ENCODE measurements around the gene FAU. TPM values are rescaled to one million over a fixed set of nuclear protein-coding genes. Genes with fewer than 3 reads are reported as not detected.

FAU gene
- total RNA-seq, 1 donor from 2014 or later = 1,020 TPM

DNA sequence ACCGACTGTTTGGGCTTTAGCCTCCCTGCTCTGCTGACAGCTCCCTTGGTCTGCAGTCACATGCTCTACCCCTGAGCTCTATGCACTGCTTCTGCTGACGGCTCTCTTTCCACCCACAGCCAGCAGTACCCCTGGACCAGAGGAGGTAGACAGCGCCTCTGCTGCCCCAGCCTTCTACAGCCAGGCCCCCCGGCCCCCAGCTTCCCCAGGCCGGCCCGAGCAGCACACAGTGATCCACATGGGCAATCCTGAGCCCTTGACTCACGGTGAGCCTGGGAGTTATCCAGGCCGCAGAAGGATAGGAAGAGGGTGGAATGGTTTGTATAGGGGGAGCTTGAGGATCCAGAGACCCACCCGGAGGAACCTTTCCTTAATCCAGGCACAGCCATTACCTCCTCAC, 35.1 kb downstream of the FAU start:
- peaks cover 29% of the 10 kb centered on the region for H3K36me3 Mint-ChIP-seq (ENCODE audit: low read depth)
- intact Hi-C loops (cut with micrococcal nuclease) = no loop called here
- DNase-seq (ENCODE audit: low spot score) = no peak
- H3K27me3 Mint-ChIP-seq (ENCODE audit: insufficient read depth) = no peaks in the 10 kb centered on the region
- peaks cover 41% of the 10 kb centered on the region for H3K4me1 Mint-ChIP-seq (ENCODE audit: low read depth)
- H3K27ac Mint-ChIP-seq = no peak overlapping the region
- no peaks in the 10 kb centered on the region for H3K9me3 Mint-ChIP-seq
- H3K4me3 Mint-ChIP-seq = peak overlapping the region; percentile 39

DNA sequence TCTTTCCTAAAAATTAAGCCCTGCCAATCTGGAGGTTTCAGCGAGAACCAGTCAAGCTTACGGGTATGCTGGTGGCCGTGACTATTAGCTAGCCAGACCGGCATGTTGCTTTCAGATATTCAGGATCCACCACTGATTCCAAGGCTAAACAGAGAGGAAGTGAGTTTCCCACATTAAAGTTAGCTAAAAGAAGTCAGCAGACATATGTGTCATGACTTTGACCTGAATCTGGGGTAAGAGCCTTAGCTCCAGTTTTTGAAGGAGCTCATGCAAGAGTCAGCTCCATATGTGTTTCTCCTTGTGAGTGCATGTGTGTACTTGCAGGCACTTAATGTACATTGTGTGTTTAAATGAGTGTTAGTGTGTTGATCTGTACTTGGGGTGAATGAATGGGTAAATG, 36.5 kb downstream of the FAU start:
- no peaks in the 10 kb centered on the region for H3K9me3 Mint-ChIP-seq
- peaks cover 38% of the 10 kb centered on the region for H3K36me3 Mint-ChIP-seq (ENCODE audit: low read depth)

DNA sequence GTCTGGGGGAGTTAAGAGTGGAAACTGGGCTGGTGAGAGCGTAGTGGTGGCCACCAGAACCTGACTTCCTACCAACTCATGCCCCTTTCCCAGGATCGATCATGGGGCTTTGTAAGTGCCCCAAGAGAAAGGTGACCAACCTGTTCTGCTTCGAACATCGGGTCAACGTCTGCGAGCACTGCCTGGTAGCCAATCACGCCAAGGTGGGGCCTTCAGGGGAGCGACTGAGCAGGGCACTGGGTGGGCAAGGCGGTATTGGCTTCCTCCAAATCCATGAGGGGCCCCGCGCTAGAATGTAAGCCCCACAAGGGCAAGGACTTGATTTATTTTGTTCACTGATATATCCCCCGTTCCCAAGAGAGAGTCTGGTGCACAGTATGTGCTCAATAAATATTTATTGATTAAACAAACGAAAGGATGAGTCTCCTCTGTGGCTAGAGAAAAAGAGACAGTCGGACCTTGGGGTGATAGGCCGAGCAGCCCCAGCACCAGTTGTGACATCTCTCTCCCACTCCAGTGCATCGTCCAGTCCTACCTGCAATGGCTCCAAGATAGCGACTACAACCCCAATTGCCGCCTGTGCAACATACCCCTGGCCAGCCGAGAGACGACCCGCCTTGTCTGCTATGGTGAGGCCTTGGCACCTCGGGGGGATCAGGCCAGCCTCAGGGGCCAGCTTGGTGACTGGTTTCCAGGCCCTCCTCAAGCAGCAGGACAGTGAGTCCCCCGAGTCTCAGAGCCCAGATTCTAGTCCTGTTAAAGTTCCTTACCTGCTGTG, 37.1 kb downstream of the FAU start:
- H3K27ac Mint-ChIP-seq = peak overlapping the region; percentile 97
- H3K36me3 Mint-ChIP-seq (ENCODE audit: low read depth) = peaks cover 40% of the 10 kb centered on the region
- intact Hi-C loops (cut with micrococcal nuclease) = loop anchor here (1.0 kb wide), 12 partner anchors 12 to 274 kb away; partner anchors contain the start of genes ATG2A, EHD1, FAU and MEN1
- H3K27me3 Mint-ChIP-seq (ENCODE audit: insufficient read depth) = no peaks in the 10 kb centered on the region
- DNase-seq (ENCODE audit: low spot score) = no peak
- H3K9me3 Mint-ChIP-seq = no peaks in the 10 kb centered on the region
- peaks cover 56% of the 10 kb centered on the region for H3K4me1 Mint-ChIP-seq (ENCODE audit: low read depth)
- H3K4me3 Mint-ChIP-seq = peak overlapping the region; percentile 98

More for the DNA sequence above, 36.5 kb downstream of the FAU start:
- H3K4me1 Mint-ChIP-seq (ENCODE audit: low read depth) = peaks cover 53% of the 10 kb centered on the region
- H3K27me3 Mint-ChIP-seq (ENCODE audit: insufficient read depth) = no peaks in the 10 kb centered on the region
- peak overlapping the region; percentile 20 for H3K27ac Mint-ChIP-seq
- intact Hi-C loops (cut with micrococcal nuclease) = no loop called here
- no peak for DNase-seq (ENCODE audit: low spot score)
- peak overlapping the region; percentile 98 for H3K4me3 Mint-ChIP-seq

DNA sequence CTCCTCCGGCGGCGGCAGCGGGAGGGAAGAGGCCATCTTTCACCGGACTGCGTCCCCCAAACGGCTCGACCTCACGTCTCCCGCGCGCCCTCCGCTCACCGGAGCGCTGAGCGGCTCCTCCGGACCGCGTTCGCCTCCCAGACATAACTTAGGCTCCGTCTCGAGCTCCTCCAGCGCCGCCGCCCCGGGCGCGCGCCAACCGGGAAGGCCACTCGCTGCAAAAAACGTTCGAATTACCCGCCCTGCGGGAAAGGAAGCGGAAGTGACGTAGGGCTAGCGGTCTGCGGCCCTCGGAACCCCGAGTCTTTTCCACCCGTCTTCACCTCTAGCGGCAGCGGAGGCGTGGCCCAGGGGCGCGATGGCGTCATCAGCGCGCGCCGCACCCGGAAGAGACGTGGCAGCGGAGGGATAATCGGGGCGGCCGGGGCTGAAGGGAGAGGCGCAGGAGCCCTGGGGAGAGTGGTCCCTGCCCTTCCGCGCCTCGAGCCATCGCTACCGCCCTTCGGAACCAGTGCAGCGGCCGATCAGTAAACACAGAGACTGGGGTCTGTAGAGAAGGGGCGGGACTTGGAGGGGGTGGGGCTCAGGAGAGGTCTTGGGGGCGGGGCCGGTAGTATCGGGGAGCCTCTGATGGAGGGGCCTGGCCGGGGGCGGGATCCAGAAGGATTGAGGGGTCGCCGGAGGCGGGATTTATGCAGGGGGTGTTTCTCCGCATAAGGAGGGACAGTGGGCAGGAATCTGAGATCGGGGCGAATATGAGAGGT, 37.9 kb downstream of the FAU start, which contains the start of the genes CDCA5 and ZFPL1:
Gene CDCA5, minus strand, starts transcription at position 207 of the 764 bp plus-strand sequence. Its CDS starts 62 bp downstream, at position 145.
Gene ZFPL1, plus strand, starts transcription at position 389 of the 764 bp plus-strand sequence. CDS start 477 bp downstream, outside the sequence.
- H3K9me3 Mint-ChIP-seq = no peaks in the 10 kb centered on the region
- intact Hi-C loops (cut with micrococcal nuclease) = loop anchor here (1.0 kb wide), 12 partner anchors 12 to 274 kb away; partner anchors contain the start of genes ATG2A, EHD1, FAU and MEN1
- H3K4me3 Mint-ChIP-seq = peak within 1 kb of the TSS; percentile 98
- DNase-seq (ENCODE audit: low spot score) = peak; percentile 96
- H3K36me3 Mint-ChIP-seq (ENCODE audit: low read depth) = peaks cover 34% of the 10 kb centered on the region
- H3K4me1 Mint-ChIP-seq (ENCODE audit: low read depth) = peaks cover 59% of the 10 kb centered on the region
- no peaks in the 10 kb centered on the region for H3K27me3 Mint-ChIP-seq (ENCODE audit: insufficient read depth)
- H3K27ac Mint-ChIP-seq = peak within 1 kb of the TSS; percentile 97

DNA sequence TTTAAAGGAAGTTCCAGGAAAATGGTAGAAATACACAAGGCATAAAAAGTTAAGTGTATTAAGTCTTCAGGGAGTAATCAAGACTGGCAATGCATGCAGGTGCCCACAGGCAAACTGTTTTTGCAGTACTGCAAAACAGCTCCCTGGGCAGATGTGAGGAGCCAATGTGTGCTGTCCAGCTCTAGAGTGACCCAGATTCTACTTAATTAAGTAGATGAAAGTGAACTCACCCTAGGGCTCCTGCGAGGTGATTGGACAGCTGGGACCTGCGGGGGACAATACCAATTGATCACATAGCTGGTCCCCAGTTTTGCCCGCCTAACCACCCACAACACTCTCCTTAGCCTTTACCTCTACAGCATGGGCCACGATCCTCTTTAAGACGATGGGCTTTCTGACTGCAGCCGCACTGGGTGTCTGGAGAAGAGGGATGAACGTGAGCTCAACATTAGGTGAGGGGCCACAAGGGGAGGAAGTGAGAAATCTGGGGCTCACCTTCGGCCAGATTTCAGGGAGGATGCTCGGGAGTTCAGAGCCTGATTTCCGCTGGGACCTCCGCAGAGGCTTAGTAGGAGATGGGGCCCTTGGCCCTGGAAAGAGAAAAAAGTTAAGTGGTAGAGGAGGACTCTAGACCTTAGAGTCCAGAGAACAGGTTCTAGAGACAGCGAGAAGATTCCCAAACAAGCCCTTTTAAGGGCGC, 38.6 kb downstream of the FAU start:
- Mint-ChIP-seq H3K4me1 (ENCODE audit: low read depth) (peaks cover 66% of the 10 kb centered on the region), H3K27ac (peak overlapping the region; percentile 97), H3K27me3 (ENCODE audit: insufficient read depth) (no peaks in the 10 kb centered on the region), H3K9me3 (no peaks in the 10 kb centered on the region), H3K4me3 (peak overlapping the region; percentile 98), H3K36me3 (ENCODE audit: low read depth) (peaks cover 34% of the 10 kb centered on the region)
- intact Hi-C loops (cut with micrococcal nuclease) = no loop called here
- no peak for DNase-seq (ENCODE audit: low spot score)

DNA sequence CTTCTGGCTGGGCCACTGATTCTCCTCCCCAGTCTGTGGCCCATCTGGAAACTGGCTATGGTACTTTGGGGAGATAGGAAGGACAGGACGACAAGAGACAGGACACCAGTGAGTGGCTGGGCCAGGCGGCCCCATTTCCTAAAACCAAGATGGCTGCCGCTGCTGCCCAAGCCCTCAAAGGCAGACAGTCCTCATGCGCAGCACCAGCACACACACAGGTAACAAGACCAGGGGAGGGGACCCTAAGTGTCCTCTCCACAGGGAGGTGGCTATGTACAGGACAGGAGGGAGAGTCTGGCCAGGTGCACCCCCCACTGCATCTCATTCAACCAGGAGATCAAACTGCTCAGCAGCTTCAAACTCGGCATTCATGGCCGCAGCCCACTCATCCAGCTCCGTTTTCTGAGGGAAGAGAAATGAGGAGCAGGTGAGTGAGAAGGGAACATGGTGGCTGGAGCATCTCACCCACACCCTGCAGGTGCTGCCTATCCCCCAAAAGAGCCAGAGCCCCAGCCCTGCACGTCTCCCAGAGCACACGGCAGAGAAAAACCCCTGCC, 43.1 kb downstream of the FAU start:
- intact Hi-C loops (cut with micrococcal nuclease) = loop anchor here (1.0 kb wide), 4 partner anchors 10 to 66 kb away; partner anchors contain the start of genes SAC3D1 and SNX15
- H3K36me3 Mint-ChIP-seq (ENCODE audit: low read depth) = peaks cover 43% of the 10 kb centered on the region
- no peaks in the 10 kb centered on the region for H3K27me3 Mint-ChIP-seq (ENCODE audit: insufficient read depth)
- H3K4me1 Mint-ChIP-seq (ENCODE audit: low read depth) = peaks cover 60% of the 10 kb centered on the region
- DNase-seq (ENCODE audit: low spot score) = no peak
- no peaks in the 10 kb centered on the region for H3K9me3 Mint-ChIP-seq
- peak overlapping the region; percentile 17 for H3K4me3 Mint-ChIP-seq
- H3K27ac Mint-ChIP-seq = peak overlapping the region; percentile 71

DNA sequence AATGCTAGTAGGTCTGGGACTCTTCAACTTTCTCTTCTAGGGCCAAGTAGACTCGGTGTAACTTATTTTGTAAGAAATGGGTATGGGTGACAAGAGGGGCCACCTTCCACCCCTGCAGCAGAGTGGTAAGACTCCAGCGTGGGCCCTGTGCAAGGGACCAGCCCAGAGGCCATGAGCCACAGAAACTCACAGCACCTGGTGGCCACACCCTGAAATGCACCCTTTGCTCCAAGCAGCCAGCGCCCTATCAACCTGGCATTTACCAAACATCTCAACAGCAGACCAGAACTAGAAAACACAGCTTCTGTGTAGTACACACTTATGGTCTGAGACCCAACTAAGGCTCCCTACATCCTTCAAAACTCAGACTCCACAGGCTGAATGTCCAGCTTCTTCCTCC, 43.8 kb downstream of the FAU start:
- intact Hi-C loops (cut with micrococcal nuclease) = loop anchor here (1.0 kb wide), 4 partner anchors 9 to 65 kb away; partner anchors contain the start of genes SAC3D1 and SNX15
- H3K4me3 Mint-ChIP-seq = peak overlapping the region; percentile 37
- H3K4me1 Mint-ChIP-seq (ENCODE audit: low read depth) = peaks cover 53% of the 10 kb centered on the region
- H3K27ac Mint-ChIP-seq = peak overlapping the region; percentile 71
- no peaks in the 10 kb centered on the region for H3K9me3 Mint-ChIP-seq
- H3K27me3 Mint-ChIP-seq (ENCODE audit: insufficient read depth) = no peaks in the 10 kb centered on the region
- peak; percentile 61 for DNase-seq (ENCODE audit: low spot score)
- H3K36me3 Mint-ChIP-seq (ENCODE audit: low read depth) = peaks cover 41% of the 10 kb centered on the region

DNA sequence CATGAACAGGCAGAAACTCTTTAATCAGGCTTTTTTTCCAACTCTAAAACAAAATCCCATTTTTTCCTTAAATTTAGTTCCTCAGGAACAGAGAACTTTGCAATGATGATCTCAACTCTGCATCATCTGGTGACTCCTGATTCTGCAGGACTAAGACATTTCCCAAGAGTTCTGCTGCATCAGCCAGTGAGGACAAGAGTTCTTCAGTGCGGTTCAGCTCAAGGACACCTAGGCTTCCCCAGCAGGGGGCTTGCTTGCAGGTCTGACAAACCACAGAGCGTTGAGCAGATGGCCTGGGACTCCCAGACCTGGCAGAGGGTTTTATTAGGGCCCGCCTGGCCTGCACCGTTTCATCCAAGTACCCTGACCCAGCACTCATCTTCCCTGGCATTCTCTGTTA, 44.5 kb downstream of the FAU start:
- no peaks in the 10 kb centered on the region for H3K9me3 Mint-ChIP-seq
- peak overlapping the region; percentile 23 for H3K27ac Mint-ChIP-seq
- intact Hi-C loops (cut with micrococcal nuclease) = no loop called here
- H3K4me3 Mint-ChIP-seq = no peak overlapping the region
- H3K4me1 Mint-ChIP-seq (ENCODE audit: low read depth) = peaks cover 46% of the 10 kb centered on the region
- H3K27me3 Mint-ChIP-seq (ENCODE audit: insufficient read depth) = no peaks in the 10 kb centered on the region
- no peak for DNase-seq (ENCODE audit: low spot score)
- H3K36me3 Mint-ChIP-seq (ENCODE audit: low read depth) = peaks cover 37% of the 10 kb centered on the region

DNA sequence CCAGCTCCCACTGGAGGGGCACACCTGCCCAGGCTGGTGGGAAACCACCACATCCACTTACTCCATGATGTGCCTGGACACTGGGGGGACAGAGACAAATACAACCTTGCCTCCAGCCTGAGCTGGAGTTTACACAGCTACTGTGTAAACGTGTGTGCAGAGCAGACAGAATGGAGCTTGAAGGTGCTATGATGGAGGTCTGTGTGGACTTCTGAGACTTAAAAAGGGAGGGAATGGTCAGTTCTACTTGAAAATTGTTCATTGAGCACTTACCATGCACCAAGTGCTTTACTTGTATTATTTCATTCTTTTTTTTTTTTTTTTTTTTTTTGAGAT, 49.3 kb downstream of the FAU start:
- peaks cover 13% of the 10 kb centered on the region for H3K36me3 Mint-ChIP-seq (ENCODE audit: low read depth)

DNA sequence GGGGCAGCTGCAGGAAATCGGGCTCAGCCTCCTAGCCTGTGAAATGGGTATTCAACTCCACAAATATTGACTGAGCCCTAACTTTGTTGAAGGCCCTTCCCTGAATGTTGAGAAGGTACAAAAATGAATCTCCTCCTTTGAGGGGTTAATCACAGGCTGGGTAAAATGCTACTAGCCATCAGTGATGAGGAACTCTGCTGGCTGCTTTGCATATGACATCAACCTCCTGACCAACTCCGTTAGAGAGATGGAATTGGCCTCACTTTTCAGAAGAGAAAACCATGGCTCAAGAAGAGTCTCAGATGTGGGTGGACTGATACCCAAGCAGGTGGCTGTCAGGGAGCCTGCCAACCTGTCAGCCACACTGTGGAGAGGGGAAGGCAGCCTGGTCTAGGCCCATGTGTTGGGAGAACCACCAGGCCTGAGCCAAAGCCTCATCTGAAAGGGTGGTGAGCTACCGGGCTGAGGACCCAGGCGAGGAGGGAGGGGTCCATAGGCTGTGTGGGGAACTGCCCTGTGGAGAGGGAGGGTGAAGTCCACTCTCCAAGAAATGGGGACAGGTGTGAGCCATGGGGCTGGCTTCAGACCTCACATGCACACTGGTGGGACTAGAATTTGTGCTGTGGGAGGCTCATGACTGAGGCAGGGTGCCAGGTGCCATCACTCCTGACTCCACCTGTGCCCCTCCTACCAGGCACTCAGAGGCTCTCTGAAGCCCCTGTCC, 49.9 kb downstream of the FAU start:
- Mint-ChIP-seq H3K9me3 (no peaks in the 10 kb centered on the region), H3K36me3 (ENCODE audit: low read depth) (peaks cover 11% of the 10 kb centered on the region), H3K4me1 (ENCODE audit: low read depth) (peaks cover 4% of the 10 kb centered on the region), H3K27me3 (ENCODE audit: insufficient read depth) (no peaks in the 10 kb centered on the region), H3K4me3 (no peak overlapping the region), H3K27ac (peak overlapping the region; percentile 29)
- intact Hi-C loops (cut with micrococcal nuclease) = no loop called here
- no peak for DNase-seq (ENCODE audit: low spot score)

More for the DNA sequence above, 49.3 kb downstream of the FAU start:
- no peak overlapping the region for H3K4me3 Mint-ChIP-seq
- H3K27ac Mint-ChIP-seq = peak overlapping the region; percentile 23
- no peaks in the 10 kb centered on the region for H3K27me3 Mint-ChIP-seq (ENCODE audit: insufficient read depth)
- H3K4me1 Mint-ChIP-seq (ENCODE audit: low read depth) = peaks cover 8% of the 10 kb centered on the region
- intact Hi-C loops (cut with micrococcal nuclease) = no loop called here
- DNase-seq (ENCODE audit: low spot score) = no peak
- no peaks in the 10 kb centered on the region for H3K9me3 Mint-ChIP-seq

Data from activated T-helper 1 cell treated with anti-CD3 and anti-CD28 coated beads, Interleukin-12 subunit alpha, Interleukin-12 subunit beta, Interleukin-2, Interleukin-4 antibody, amounts not matched to agents 30 ng/mL and 10 ng/mL and 1 ng/mL, durations not matched to agents 14 hours and 24 hours and 36 hours (primary cell).